Stimulated activated CD4-positive, alpha-beta T cell treated with anti-CD3 and anti-CD28 coated beads, Interleukin-2, amount 100 ng/mL, for 24 hours (primary cell): ENCODE results near the gene OR1K1.
A peak's percentile ranks its signal among the peaks of the same experiment; 100 is the strongest.
"Not testable (repeated sequence)": the region's sequence is repeated elsewhere in the genome, so short reads cannot be mapped to it uniquely, and the experiment has no call there.

ENCODE experiments used
- DNase-seq, 2 donors: peaks; one replicate each; pipeline ENCODE4 v3.0.0-alpha.2; 2020

The OR1K1 gene

GRCh38 chr9:122800066-122801060 lies at the start of gene OR1K1:
Gene OR1K1, plus strand, starts transcription at chr9:122800123. Its CDS starts 0 bp downstream, at chr9:122800123.
- DNase-seq = no peak

- DNase-seq = no peak
Measured at GRCh38 chr9:122754825-122755224, 45.1 kb upstream of the OR1K1 start.

GRCh38 chr9:122767817-122768216 lies 32.1 kb upstream of the OR1K1 start:
- no peak for DNase-seq

GRCh38 chr9:122777052-122777451 lies 22.9 kb upstream of the OR1K1 start:
- no peak for DNase-seq

GRCh38 chr9:122777935-122778627 lies 21.8 kb upstream of the OR1K1 start:
- DNase-seq = no peak

- no peak for DNase-seq
Measured at GRCh38 chr9:122779181-122779580, 20.7 kb upstream of the OR1K1 start.

GRCh38 chr9:122780026-122780425 lies 19.9 kb upstream of the OR1K1 start:
- no peak for DNase-seq

GRCh38 chr9:122781671-122782070 lies 18.3 kb upstream of the OR1K1 start:
- no peak for DNase-seq

- no peak for DNase-seq
Measured at GRCh38 chr9:122785269-122785668, 14.7 kb upstream of the OR1K1 start.

- no peak for DNase-seq
Measured at GRCh38 chr9:122786338-122786737, 13.6 kb upstream of the OR1K1 start.

- DNase-seq = no peak
Measured at GRCh38 chr9:122788831-122789230, 11.1 kb upstream of the OR1K1 start, which contains the start of gene OR5C1. Gene OR5C1, plus strand, starts transcription at chr9:122788933. Its CDS starts 0 bp downstream, at chr9:122788933.

GRCh38 chr9:122789256-122790046 lies 10.5 kb upstream of the OR1K1 start:
- DNase-seq = no peak

GRCh38 chr9:122791872-122792669 lies 7.9 kb upstream of the OR1K1 start:
- no peak for DNase-seq

- DNase-seq = no peak
Measured at GRCh38 chr9:122797316-122798063, 2.4 kb upstream of the OR1K1 start.

- peak in 1 of 2 donors; percentile 17 for DNase-seq
Measured at GRCh38 chr9:122806661-122807060, 6.7 kb downstream of the OR1K1 start.

GRCh38 chr9:122807271-122807900 lies 7.5 kb downstream of the OR1K1 start:
- DNase-seq = peak; percentile 50 to 60

GRCh38 chr9:122808141-122808540 lies 8.2 kb downstream of the OR1K1 start:
- no peak for DNase-seq

GRCh38 chr9:122809261-122809660 lies 9.3 kb downstream of the OR1K1 start:
- not testable (repeated sequence) for DNase-seq

GRCh38 chr9:122810306-122810946 lies 10.5 kb downstream of the OR1K1 start:
- peak; percentile 78 to 79 for DNase-seq

- DNase-seq = no peak
Measured at GRCh38 chr9:122812736-122813135, 12.8 kb downstream of the OR1K1 start.
